Measurements from ENCODE around the gene FFAR1.

GRCh38 chr19:35378356-35378755, 30.7 kb downstream of the FFAR1 start:
- TF ChIP-seq CTCF (IDR thresholded peaks at IDR 0.05; ENCODE audit: poor library complexity) (no peak), EZH2phosphoT487 (IDR thresholded peaks at IDR 0.05; ENCODE audit: low read depth, severe bottlenecking, unreplicated experiment) (no peak), EZH2 (IDR thresholded peaks at IDR 0.05; ENCODE audit: borderline replicate concordance) (no peak)

Measured in hepatocyte (in vitro differentiated cells).